Activated CD4-positive, CD25-positive, alpha-beta regulatory T cell treated with anti-CD3 and anti-CD28 coated beads, Interleukin-2, amount 50 U/mL, for 72 hours (primary cell): ENCODE measurements around the gene SCGB1D4.

Experiments
- DNase-seq: peaks from one replicate; pipeline ENCODE4 v3.0.0; 2021

The SCGB1D4 gene

DNA sequence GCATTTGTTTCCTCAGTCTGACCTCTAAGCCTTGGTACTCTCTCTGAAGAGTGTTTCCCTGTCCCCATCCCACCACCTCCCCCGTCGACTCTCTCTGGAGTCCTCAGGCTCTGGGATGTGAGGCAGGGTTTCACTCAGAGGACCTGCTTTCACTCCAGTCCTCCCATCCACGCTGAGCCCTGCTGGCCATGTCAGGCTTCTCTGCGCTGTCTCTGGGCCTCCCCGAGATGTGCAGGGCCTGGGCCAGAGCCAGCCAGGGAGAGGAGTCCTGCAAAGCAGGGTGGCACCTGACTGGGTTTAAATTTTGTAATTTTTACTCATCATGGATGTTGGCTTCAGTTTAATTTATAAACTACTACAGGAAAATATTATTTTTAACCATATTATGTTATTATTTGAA lies 25.6 kb downstream of the SCGB1D4 start:
- DNase-seq = no peak

DNA sequence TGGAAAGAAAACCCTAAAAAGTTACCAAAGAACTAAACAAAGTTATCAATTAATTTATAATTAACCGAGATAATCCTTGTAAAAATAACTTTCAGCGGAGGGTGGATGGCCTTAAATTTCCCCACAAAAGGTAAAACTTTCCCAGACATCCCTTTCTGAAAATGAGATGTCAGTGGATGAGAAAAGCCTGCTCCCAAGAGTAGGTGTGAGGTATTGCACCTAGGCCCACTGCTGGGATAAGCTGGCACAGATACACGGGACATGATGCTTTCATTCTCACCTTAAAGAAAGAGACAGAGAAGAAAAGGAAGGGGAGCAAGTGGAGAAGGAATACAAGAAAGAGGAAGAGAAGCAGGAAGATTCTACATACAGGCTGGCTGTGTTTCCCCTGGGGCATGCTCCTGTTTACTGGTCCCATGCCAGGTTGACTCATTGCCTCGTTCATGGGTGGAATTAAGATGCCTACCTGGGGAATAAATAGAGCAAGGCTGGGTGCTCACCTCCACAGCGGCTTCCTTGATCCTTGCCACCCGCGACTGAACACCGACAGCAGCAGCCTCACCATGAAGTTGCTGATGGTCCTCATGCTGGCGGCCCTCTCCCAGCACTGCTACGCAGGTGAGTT lies 29.1 kb downstream of the SCGB1D4 start, which contains the start of gene SCGB2A2:
Gene SCGB2A2, plus strand, starts transcription at position 505 of the 625 bp plus-strand sequence. Its CDS starts 59 bp downstream, at position 564.
- DNase-seq = no peak

DNA sequence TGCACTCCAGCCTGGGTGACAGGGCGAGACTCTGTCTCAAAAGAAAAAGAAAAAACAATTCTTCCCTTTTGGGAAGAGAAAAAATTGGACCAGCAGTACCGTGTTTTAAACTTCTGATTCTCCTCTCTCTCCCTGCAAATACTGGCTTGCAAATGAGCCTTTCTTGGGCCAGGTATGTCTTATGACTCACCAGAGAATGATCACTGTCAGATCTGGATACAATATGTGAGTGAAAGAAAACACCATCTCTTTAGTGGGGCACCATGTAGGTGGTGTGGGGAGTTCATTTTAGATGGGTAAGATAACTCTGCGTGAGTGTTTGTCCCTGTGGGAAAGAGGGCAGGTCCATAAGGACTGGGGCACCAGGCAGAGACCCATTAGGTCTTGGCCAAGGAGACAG lies 31.3 kb downstream of the SCGB1D4 start:
- no peak for DNase-seq

DNA sequence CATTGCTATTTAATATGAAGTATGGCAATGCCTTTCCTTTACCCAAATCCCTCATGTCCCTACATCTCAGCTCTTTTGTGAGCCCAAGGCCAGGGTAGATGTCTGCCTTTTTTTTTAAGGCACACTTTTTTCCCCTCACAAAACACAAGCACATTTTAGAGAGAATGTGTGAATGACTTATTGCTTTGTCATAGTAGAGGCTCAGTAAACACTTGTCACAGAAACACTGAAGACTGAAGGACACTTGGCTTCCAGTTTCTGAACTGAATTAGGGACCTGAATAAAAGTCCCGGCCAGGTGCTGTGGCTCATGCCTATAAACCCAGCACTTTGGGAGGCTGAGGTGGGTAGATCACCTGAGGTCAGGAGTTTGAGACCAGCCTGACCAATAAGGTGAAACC lies 31.8 kb downstream of the SCGB1D4 start:
- DNase-seq = no peak

DNA sequence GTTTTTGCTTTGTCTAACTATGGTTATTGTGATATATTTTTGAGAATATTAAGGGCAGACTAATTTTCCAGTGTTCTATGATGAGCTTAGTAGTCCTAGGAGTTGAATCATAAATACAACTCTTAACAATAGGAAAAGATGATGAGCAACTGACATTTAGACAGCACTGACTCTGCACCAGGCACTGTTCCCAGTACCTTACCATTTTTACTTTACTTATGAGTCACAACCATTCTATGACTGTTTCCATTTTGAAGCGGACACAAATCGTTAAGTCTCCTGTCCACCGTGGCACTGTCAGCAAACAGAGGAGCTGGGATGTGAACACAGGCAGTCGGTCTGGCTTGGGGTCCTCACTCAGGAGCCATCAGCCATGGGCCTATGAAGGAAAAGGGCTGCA lies 32.3 kb downstream of the SCGB1D4 start:
- DNase-seq = no peak

DNA sequence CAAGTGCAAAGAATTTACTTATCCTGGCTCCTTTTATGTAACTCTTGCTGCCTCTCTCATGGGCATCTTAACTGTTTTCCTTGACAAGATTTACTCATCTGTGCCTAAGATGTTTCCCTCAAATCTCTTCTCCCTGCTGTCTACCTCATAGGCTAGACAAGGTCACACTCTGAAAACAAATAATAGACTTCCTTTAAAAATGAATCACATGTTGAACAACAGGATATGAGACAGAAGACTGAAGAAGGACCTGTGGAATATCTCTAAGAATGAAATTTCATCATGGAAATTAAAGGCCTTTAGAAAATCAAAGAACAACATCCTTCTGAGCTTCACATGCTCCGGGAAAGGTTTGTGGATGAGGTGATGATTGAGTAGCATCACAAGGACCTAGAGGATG lies 34.9 kb downstream of the SCGB1D4 start:
- DNase-seq = no peak

DNA sequence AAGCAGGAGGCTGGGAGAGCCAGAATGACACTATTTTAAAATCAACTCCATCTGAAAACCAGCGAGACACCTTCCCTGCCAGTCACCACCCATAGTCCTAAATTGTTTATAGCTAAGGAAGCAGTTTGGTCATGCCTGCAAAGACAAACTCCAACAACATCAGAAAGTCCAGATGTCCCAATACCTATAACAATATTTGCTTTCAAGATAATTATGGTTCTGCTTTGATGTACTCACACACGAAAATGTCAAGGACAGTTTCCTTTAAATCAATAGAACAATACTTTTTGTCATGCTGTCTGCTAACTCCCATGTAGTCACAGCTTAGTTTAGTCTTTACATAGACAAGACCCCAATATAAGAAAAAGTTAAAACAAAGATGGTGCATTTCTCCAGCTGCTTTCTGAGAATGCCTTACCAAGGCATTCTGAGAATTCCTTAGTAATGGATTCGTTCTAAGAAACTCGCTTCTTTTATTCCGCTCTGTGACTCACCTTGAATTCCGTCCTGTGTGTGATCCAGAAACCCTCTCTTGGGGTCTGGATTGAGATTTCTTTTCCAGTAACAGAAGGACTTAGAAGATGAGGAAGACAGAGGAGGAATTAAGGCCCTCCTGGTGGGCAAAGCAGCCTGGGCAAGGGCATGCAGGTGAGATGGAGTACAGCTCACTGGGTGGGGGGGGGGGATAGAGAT lies 38.5 kb downstream of the SCGB1D4 start:
- DNase-seq = no peak

DNA sequence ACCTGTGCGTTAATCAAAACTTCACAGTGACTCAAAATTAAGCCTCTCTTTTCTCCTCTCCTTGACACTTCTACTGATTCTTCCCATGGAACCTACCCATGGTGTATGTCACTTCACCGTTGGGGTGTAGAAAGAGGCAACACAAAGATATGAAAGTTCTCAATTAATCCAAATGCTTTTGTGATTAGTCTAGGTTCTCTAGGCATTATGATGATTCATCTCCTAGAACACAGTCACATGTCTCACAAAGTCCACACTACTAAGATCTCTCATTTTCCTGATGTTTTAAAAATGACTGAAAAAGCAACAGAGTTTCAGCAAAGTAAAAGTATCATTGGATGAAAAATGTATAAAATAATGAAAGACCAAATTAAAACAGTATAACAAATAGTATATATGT lies 42.6 kb downstream of the SCGB1D4 start:
- DNase-seq = no peak

DNA sequence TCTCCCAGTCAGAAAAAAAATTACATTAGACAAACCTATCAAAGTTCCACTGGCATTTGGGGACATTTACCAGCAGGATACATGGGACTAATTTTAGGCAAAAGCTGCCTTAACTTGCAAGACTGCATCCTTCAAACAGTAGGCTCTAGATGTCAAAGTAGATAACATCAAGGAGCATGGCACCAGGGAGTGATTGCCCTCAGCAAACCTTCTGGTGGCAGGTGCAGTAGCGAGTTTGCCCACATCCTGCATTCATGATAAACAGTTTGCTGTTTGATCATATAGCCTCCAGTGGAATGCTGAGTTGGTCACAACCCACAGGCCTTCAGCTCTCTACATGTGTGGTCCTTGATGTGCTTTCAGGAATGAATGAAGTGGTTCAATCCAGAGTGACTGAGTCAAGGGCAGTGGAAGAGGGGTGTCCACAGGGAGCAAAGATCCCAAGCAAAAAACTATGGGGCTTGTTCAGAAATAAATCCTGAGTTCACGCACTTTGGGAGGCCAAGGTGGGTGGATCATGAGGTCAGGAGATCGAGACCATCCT lies 44.8 kb downstream of the SCGB1D4 start:
- DNase-seq = no peak

DNA sequence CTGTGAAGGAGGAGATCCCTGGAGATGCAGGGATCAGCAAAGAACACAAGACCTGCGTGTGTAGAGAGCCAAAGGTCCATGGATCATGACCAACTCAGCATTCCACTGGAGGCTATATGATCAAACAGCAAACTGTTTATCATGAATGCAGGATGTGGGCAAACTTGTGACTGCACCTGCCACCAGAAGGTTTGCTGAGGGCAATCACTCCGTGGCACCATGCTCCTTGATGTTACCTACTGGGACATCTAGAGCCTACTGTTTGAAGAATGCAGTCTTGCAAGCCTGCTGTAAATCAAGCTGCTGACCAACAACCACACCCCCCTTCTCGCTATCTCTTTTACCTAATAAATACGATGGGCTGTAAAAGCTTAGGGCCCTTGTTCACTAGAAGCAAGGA lies 47.2 kb downstream of the SCGB1D4 start:
- DNase-seq = no peak
